ENCODE results near the gene MDGA2. TPM values are rescaled to one million over a fixed set of nuclear protein-coding genes. Genes with fewer than 3 reads are reported as not detected.

Gene MDGA2
- total and polyA plus RNA-seq, 8 donors = not detected

DNA sequence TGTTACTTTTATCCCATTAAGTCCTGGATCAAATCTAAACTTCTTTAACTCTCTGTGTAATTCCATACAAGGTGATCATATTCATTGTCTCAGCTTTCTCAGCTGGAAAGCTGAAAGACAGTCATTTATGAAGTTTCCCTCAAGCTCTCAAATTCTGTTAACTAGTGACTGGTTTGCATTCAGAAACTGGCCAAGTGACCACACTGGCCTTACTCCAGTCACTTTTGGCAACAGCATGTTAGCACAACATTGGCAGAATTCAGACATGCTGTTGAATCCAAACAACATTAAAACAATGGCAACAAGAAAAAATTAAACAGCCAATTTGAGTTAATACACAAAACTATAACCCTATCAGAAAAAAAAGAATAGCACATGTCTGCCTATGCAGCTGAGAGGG is 343.3 kb downstream of the MDGA2 start:
- intact Hi-C loops (cut with DNase I) = no loop called here
- Histone ChIP-seq H3K27ac (no peak overlapping the region), H3K9me3 (no peaks in the 10 kb centered on the region), H3K4me3 (no peak overlapping the region), H3K4me1 (no peaks in the 10 kb centered on the region), H3K27me3 (no peaks in the 10 kb centered on the region), H3K36me3 (no peaks in the 10 kb centered on the region)
- DNase-seq (no peak), FAIRE-seq (no peak), ATAC-seq (no peak)
- TF ChIP-seq, protein P1, sequence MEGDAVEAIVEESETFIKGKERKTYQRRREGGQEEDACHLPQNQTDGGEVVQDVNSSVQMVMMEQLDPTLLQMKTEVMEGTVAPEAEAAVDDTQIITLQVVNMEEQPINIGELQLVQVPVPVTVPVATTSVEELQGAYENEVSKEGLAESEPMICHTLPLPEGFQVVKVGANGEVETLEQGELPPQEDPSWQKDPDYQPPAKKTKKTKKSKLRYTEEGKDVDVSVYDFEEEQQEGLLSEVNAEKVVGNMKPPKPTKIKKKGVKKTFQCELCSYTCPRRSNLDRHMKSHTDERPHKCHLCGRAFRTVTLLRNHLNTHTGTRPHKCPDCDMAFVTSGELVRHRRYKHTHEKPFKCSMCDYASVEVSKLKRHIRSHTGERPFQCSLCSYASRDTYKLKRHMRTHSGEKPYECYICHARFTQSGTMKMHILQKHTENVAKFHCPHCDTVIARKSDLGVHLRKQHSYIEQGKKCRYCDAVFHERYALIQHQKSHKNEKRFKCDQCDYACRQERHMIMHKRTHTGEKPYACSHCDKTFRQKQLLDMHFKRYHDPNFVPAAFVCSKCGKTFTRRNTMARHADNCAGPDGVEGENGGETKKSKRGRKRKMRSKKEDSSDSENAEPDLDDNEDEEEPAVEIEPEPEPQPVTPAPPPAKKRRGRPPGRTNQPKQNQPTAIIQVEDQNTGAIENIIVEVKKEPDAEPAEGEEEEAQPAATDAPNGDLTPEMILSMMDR (IDR thresholded peaks at IDR 0.05) = no peak

DNA sequence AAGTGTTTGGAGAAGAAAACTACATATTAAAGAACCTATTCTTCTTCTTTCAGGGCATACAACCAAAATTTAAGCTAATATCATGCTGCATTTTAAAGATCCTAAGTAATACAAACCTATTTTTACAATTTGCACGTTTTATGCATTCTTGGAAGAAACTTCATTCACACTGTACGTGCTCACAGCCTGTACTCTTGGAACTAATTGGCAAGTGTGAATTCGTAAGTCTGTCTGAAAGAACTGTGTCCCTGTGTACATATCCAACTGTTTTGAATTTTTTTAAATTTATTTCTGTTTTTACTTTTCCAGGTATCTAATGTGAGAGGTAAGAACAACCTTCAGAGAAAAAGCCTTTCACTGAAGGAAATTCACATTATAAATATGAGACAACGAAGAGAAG is 347.0 kb downstream of the MDGA2 start:
- DNase-seq (no peak), FAIRE-seq (no peak), ATAC-seq (no peak)
- intact Hi-C loops (cut with DNase I) = no loop called here
- WGBS, 2 donors = 50 to 59% methylated on average over 4 of the region's 4 CpGs
- Histone ChIP-seq H3K27ac (no peak overlapping the region), H3K36me3 (no peaks in the 10 kb centered on the region), H3K27me3 (no peaks in the 10 kb centered on the region), H3K9me3 (no peaks in the 10 kb centered on the region), H3K4me3 (no peak overlapping the region), H3K4me1 (no peaks in the 10 kb centered on the region)
- TF ChIP-seq, protein P1 (IDR thresholded peaks at IDR 0.05) = no peak

DNA sequence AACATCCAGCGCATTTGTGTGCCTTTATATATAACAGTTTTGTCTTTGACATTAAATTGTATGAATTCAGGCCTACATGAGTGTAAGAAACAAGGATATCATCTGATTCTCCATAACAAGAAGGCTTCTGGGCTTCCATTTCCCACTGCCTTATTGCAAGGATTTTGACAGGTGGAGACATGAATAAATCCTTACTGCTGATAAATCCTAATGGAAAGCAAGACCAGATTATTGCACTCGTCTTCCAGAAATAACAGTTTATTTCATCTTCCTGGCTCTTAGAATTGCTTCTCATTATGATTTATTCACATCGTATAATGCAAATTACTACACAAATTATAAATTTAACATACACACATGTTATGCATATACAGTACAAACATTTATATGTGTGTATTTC is 348.1 kb downstream of the MDGA2 start:
- Histone ChIP-seq H3K27me3 (no peaks in the 10 kb centered on the region), H3K36me3 (no peaks in the 10 kb centered on the region), H3K4me3 (no peak overlapping the region), H3K9me3 (no peaks in the 10 kb centered on the region), H3K4me1 (no peaks in the 10 kb centered on the region), H3K27ac (no peak overlapping the region)
- DNase-seq (no peak), FAIRE-seq (no peak), ATAC-seq (no peak)
- intact Hi-C loops (cut with DNase I) = no loop called here
- WGBS, 2 donors = 66 to 69% methylated on average over 3 of the region's 3 CpGs
- TF ChIP-seq, protein P1 (IDR thresholded peaks at IDR 0.05) = no peak

DNA sequence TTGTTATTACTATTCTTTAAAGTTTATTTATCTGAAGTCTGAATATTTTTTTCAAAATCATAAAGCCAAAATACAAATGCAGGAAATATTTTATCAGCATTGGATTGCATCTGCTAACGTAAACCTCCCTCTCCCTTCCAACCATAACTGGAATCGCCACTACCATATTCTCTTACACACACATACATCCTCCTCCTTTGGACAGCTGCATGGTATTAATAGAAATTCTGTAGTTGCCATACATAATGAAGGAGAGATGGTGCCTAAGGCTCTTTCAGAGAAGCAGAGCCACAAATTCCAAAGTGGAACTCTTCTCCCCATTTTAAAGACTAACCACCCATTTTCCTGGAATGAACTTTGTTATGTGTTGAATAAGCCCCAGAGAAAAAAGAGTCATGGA is 352.7 kb downstream of the MDGA2 start:
- Histone ChIP-seq H3K4me3 (no peak overlapping the region), H3K9me3 (no peaks in the 10 kb centered on the region), H3K4me1 (no peaks in the 10 kb centered on the region), H3K27me3 (no peaks in the 10 kb centered on the region), H3K27ac (no peak overlapping the region), H3K36me3 (no peaks in the 10 kb centered on the region)
- WGBS, 2 donors = 65 to 72% methylated on average over 2 of the region's 2 CpGs
- TF ChIP-seq, protein P1 (IDR thresholded peaks at IDR 0.05) = no peak
- FAIRE-seq (no peak), ATAC-seq (no peak), DNase-seq (no peak)
- intact Hi-C loops (cut with DNase I) = no loop called here

DNA sequence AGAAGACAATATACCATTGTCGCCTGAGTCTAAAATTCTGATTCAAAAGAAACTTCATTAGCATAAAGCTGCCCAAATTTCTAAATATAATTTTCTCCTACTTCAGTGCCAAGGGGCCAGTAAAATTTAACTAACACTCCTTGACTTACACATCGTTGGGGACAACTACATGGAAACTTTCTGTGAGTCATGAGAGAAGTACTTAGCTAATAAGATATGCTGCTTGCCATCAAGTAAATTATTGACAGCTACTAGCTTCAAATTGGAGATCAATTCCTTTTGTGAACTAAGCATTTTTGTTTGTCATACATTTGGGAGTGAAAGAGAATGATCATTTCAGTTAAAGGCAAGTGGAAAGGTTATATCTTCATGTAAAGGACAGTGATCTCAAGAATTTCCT is 373.3 kb downstream of the MDGA2 start:
- TF ChIP-seq, protein P1 (IDR thresholded peaks at IDR 0.05) = no peak
- no peak for ATAC-seq
- no peak for FAIRE-seq
- Histone ChIP-seq H3K27ac (no peak overlapping the region), H3K4me3 (no peak overlapping the region), H3K9me3 (no peaks in the 10 kb centered on the region), H3K4me1 (no peaks in the 10 kb centered on the region), H3K36me3 (no peaks in the 10 kb centered on the region), H3K27me3 (no peaks in the 10 kb centered on the region)
- DNase-seq = no peak
- intact Hi-C loops (cut with DNase I) = no loop called here
- WGBS, 2 donors = 40 to 51% methylated on average over 2 of the region's 2 CpGs
